Kidney (tissue), 14 donors: ENCODE data around the gene NPSR1. TPM values are rescaled to one million over a fixed set of nuclear protein-coding genes. Genes with fewer than 3 reads are reported as not detected.

Experiments used
- DNase-seq, 5 donors: peaks; one replicate each; pipeline ENCODE4 v3.0.0-alpha.2; 2013 to 2020
- FAIRE-seq: peaks from 2 replicates; lab custom pipeline; 2012; peaks lifted over from hg19 to GRCh38; lab: Jason Lieb, UNC
- H3K27ac ChIP-seq, 2 donors: one replicate each; pipeline ENCODE4 v1.7.0; 2013; ENCODE audit warnings: low read depth in 2 of 2, low read length in 2 of 2, inconsistent platforms in 1 of 2
- H3K27me3 ChIP-seq: one replicate; pipeline ENCODE4 v1.7.1; 2013; ENCODE audit warnings: low read length, inconsistent platforms; ENCODE audit not compliant: control insufficient read depth, insufficient read depth
- H3K36me3 ChIP-seq, 3 donors: one replicate each; pipeline versions ENCODE4 v1.7.0 to v1.7.1; 2013; ENCODE audit warnings: low read length in 3 of 3, control low read depth in 1 of 3, inconsistent platforms in 1 of 3; ENCODE audit not compliant: insufficient read depth in 3 of 3, control insufficient read depth in 2 of 3
- H3K4me1 ChIP-seq, 3 donors: one replicate each; pipeline versions ENCODE4 v1.7.0 to v1.7.1; 2013; ENCODE audit warnings: low read length in 3 of 3, inconsistent platforms in 1 of 3, low read depth in 1 of 3; ENCODE audit not compliant: control insufficient read depth in 2 of 3, insufficient read depth in 2 of 3
- H3K4me3 ChIP-seq, 3 donors: one replicate each; pipeline versions ENCODE4 v1.7.0 to v1.8.1; 2013; ENCODE audit warnings: low read length in 3 of 3, control low read depth in 1 of 3, inconsistent platforms in 1 of 3
- H3K9ac ChIP-seq, 3 donors: one replicate each; pipeline versions ENCODE4 v1.7.0 to v1.7.1; 2013; ENCODE audit warnings: low read length in 3 of 3, control low read depth in 1 of 3, inconsistent platforms in 1 of 3
- H3K9me3 ChIP-seq, 3 donors: one replicate each; pipeline versions ENCODE4 v1.7.0 to v1.7.1; 2013; ENCODE audit warnings: low read length in 3 of 3, control low read depth in 1 of 3, inconsistent platforms in 1 of 3; ENCODE audit not compliant: control insufficient read depth in 2 of 3, insufficient read depth in 1 of 3
- intact Hi-C: fragments of 100-400 bp; cut with DNase I; formaldehyde crosslinking; loops from one replicate; pipeline ENCODE4 v1.11.1; 2022
- polyA plus RNA-seq: library from polyadenylated mRNA; stranded (reverse); fragments of 350-450 nt; fragmentation: Illumina TruSeq; extraction: RNeasy Lipid Tissue Mini Kit (QIAGEN cat#74804); gene quantifications from one replicate; pipeline ENCODE4 v1.2.3, GENCODE V29; 2014; ENCODE audit warnings: low read depth, low replicate concordance; ENCODE audit not compliant: insufficient read depth
- total RNA-seq: library from RNA; stranded (reverse); fragmentation: NEBNext Ultra II Directional; extraction: Animal tissue kit (Norgen Biotek cat#: 25700); gene quantifications from one replicate; pipeline ENCODE4 v1.2.1, GENCODE V29; 2021
- TF ChIP-seq, protein P1 (sequence below): IDR thresholded peaks from 3 replicates; pipeline ENCODE4 v1.5.1; 2012; ENCODE audit warnings: mild to moderate bottlenecking, moderate library complexity, borderline replicate concordance; ENCODE audit not compliant: insufficient read depth; ENCODE audit errors: extremely low read depth
- donor health status: control.
- donor health status: control.
- donor health status: control.
- donor health status: control.
- donor health status: control.
- donor health status: DM: yes; HTN: yes; CAD: no.
- donor health status: Normal renal cell carcinoma (clear cell type).

The NPSR1 gene
- total and polyA plus RNA-seq, 2 donors from 2014 or later: not detected

DNA sequence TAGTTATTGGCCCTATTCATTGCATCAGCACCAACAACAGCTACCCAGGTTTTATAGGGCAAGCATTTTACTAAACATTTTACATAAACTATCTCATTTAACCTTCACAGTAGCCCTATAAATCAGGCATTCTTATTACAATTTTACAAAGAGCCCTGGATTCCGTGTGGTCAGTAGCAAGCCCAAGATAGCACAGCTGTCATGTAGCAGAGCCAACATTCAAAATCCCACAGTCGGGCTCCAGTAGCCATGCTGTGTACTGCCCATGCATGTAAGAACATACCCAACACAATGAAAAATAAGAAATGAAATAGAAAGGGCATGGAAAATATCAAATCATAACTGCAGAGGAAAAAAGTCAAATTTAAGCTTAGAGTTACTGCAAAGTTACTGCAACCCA, 102.3 kb downstream of the NPSR1 start:
- DNase-seq: no peak
- Histone ChIP-seq H3K4me3 (no peak overlapping the region), H3K27ac (no peak overlapping the region), H3K36me3 (no peaks in the 10 kb centered on the region), H3K9me3 (no peaks in the 10 kb centered on the region), H3K9ac (no peak overlapping the region), H3K4me1 (peaks cover 0 to 3% (median 0%) of the 10 kb centered on the region in 3 donors), H3K27me3 (no peaks in the 10 kb centered on the region)
- TF ChIP-seq, protein P1, sequence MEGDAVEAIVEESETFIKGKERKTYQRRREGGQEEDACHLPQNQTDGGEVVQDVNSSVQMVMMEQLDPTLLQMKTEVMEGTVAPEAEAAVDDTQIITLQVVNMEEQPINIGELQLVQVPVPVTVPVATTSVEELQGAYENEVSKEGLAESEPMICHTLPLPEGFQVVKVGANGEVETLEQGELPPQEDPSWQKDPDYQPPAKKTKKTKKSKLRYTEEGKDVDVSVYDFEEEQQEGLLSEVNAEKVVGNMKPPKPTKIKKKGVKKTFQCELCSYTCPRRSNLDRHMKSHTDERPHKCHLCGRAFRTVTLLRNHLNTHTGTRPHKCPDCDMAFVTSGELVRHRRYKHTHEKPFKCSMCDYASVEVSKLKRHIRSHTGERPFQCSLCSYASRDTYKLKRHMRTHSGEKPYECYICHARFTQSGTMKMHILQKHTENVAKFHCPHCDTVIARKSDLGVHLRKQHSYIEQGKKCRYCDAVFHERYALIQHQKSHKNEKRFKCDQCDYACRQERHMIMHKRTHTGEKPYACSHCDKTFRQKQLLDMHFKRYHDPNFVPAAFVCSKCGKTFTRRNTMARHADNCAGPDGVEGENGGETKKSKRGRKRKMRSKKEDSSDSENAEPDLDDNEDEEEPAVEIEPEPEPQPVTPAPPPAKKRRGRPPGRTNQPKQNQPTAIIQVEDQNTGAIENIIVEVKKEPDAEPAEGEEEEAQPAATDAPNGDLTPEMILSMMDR: no peak
- FAIRE-seq: no peak
- intact Hi-C loops: no loop called here

DNA sequence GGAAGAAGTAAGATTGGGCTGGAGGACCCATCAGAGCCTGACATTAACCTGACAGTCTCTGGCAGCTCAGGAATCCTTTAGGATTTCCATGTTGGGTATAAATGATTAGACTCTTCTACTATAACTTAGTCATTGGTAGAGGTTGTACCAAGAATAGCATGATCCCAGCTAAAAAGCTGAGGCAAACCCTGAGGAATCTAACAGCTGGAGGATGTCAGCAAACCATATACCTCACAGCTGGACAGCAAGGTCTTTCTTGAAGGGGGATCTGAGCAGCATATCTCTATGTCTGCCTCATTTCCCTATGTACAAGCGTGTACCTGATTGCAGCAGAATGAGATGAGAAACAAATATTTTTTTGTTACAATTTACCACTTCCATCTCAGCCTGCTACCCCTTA, 103.2 kb downstream of the NPSR1 start:
- DNase-seq (no peak), FAIRE-seq (no peak)
- H3K36me3 ChIP-seq: no peaks in the 10 kb centered on the region
- no peaks in the 10 kb centered on the region for H3K4me1 ChIP-seq
- no peaks in the 10 kb centered on the region for H3K9me3 ChIP-seq
- TF ChIP-seq, protein P1: no peak
- no peaks in the 10 kb centered on the region for H3K27me3 ChIP-seq
- no peak overlapping the region for H3K9ac ChIP-seq
- intact Hi-C loops: no loop called here
- H3K4me3 ChIP-seq: no peak overlapping the region
- H3K27ac ChIP-seq: no peak overlapping the region

DNA sequence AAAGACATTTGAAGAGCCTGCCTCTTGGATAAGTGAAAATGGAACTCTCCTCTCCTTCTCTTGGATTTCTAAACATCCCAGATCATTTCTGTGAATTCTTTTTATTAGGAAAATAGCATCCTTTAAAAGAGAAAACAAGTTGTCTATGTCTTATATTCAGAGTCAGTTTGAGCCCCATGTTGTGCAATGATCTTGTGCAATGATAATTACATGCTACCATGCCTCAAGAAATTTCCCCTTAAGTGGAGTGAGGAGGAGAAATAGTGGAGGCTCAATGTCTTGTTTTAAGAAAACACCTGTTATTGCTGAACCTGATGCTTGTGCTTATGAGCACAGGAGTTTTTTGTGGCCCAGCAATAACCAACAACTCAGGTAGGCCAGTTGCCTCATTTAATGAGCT, 103.6 kb downstream of the NPSR1 start:
- no peak for FAIRE-seq

DNA sequence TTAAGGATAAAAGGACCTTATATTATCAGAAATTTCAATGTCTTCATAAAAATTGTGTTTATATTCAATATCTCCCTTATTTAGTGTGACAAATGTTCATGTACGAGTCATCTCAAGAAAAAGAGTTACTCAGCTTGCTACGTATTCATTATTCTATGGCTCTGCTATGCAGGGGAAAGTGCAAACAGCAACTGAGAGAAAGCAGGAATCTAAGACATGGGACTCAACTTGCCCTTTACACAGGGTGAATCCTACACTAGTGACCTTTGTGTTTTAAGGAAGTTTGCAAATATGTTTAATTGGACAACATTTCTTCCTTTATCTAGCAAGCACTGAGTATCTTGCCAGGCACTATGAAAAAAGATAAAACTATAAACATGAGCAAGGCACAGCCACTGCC, 104.7 kb downstream of the NPSR1 start:
- Histone ChIP-seq H3K27me3 (no peaks in the 10 kb centered on the region), H3K4me3 (no peak overlapping the region), H3K27ac (no peak overlapping the region), H3K9me3 (no peaks in the 10 kb centered on the region), H3K9ac (no peak overlapping the region), H3K36me3 (no peaks in the 10 kb centered on the region), H3K4me1 (no peaks in the 10 kb centered on the region)
- TF ChIP-seq, protein P1: no peak
- FAIRE-seq (no peak), DNase-seq (no peak)
- intact Hi-C loops: no loop called here

More for the DNA sequence above, 103.6 kb downstream of the NPSR1 start:
- no peak overlapping the region for H3K27ac ChIP-seq
- DNase-seq: no peak
- H3K27me3 ChIP-seq: no peaks in the 10 kb centered on the region
- H3K36me3 ChIP-seq: no peaks in the 10 kb centered on the region
- H3K9me3 ChIP-seq: no peaks in the 10 kb centered on the region
- no peaks in the 10 kb centered on the region for H3K4me1 ChIP-seq
- intact Hi-C loops: no loop called here
- TF ChIP-seq, protein P1: no peak
- H3K4me3 ChIP-seq: no peak overlapping the region
- H3K9ac ChIP-seq: no peak overlapping the region
